Hepatocyte (in vitro differentiated cells): ENCODE measurements around the gene PRKAG2.

ENCODE experiments used
- EZH2phosphoT487 ChIP-seq: fragments of 200-600 bp; sonication (generic); IDR thresholded peaks from one replicate; pipeline ENCODE4 v1.6.1; 2018; ENCODE audit warnings: antibody characterized with exemption, mild to moderate bottlenecking, low read depth, moderate library complexity; ENCODE audit not compliant: unreplicated experiment, severe bottlenecking
- TF ChIP-seq, protein P1 (sequence below): fragments of 200-600 bp; sonication (generic); IDR thresholded peaks from 2 replicates; pipeline ENCODE4 v1.5.1; 2016; ENCODE audit warnings: antibody characterized with exemption, mild to moderate bottlenecking; ENCODE audit not compliant: poor library complexity

DNA sequence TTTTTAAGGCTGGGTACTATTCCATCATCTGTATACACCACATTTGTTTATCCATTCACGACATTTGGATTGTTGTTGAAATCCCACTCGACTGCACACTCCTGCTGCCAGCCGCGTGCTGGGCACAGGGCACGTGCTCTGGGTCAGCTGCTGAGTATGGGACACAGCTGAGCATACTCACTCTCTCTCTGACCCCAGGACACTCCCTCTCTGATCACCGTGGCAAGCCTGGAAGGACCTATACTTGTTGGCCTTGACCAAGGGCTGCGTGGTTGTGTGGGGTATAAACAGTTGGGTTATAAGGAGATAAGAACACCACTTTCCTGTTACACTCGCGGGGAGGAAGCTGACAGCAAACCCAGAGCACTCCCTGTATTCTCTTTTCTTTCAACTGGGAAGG lies 204.2 kb downstream of the PRKAG2 start:
- TF ChIP-seq, protein P1, sequence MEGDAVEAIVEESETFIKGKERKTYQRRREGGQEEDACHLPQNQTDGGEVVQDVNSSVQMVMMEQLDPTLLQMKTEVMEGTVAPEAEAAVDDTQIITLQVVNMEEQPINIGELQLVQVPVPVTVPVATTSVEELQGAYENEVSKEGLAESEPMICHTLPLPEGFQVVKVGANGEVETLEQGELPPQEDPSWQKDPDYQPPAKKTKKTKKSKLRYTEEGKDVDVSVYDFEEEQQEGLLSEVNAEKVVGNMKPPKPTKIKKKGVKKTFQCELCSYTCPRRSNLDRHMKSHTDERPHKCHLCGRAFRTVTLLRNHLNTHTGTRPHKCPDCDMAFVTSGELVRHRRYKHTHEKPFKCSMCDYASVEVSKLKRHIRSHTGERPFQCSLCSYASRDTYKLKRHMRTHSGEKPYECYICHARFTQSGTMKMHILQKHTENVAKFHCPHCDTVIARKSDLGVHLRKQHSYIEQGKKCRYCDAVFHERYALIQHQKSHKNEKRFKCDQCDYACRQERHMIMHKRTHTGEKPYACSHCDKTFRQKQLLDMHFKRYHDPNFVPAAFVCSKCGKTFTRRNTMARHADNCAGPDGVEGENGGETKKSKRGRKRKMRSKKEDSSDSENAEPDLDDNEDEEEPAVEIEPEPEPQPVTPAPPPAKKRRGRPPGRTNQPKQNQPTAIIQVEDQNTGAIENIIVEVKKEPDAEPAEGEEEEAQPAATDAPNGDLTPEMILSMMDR = no peak
- TF ChIP-seq EZH2phosphoT487 = no peak
